ENCODE data around the gene GCDH.
A peak's percentile ranks its signal among the peaks of the same experiment; 100 is the strongest.

Gene GCDH

DNA sequence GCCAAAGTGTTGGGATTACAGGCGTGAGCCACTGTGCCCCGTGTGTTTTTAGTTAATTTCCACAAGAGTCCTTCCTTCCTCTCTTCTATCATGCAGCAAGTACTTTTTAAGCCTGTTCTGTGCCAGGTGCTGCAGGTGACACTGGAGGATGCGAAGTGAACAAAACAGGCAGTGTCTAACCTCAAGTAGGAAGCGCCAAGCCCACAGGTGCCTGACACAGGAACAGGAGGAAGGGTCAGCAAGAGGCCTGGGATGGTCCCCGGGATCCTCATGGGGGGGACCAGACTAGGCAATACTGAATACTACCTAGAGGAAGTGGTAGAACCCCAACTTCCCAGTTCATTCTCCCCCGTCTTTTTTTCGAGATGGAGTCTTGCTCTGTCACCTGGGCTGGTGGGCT is 45.6 kb downstream of the GCDH start:
- in situ Hi-C loops (cut with MboI; ENCODE audit: low pct_unique_long_range_greater_than_20kb, low sequenced_read_pairs), result no loop called here
- peak; percentile 58 for DNase-seq

DNA sequence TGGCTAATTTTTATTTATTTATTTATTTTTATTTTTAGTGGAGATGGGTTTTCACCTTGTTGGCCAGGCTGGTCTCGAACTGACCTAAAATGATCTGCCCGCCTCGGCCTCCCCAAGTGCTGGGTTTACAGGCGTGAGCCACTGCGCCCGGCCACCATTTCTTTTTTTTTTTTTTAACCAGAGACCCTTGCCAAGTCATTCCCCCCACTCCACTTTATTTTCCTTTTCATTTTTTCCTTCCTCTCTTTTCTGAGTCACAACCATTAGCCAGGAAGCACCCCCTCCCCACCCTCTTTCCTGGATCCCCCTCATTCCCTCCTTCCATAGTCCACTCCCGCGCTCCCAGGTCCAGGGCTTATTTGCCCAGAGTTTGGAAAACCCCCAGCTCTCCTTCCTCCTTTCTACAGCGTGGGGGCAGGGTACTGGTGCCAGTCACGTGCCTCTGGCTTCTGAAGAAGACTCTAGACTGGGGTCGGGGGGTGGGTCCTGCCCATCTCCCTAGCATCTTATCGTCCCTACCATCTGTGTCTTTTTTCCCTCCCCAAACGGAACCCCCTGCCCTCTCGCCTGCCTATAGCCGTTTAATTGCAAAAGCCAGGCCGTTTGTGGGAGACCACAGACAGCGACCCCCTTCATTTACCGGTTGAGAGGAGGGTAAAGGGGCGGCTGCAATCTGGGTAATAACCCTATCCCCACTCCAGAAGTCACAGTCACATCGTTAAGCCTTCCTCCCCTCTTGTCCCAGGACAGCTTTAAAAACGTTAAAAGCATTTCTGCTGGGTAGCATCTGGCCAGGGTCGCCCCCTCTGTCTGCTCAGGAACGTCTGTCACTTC is 46.4 kb downstream of the GCDH start:
- in situ Hi-C loops (cut with MboI; ENCODE audit: low pct_unique_long_range_greater_than_20kb, low sequenced_read_pairs), result no loop called here
- peak; percentile 100 for DNase-seq

DNA sequence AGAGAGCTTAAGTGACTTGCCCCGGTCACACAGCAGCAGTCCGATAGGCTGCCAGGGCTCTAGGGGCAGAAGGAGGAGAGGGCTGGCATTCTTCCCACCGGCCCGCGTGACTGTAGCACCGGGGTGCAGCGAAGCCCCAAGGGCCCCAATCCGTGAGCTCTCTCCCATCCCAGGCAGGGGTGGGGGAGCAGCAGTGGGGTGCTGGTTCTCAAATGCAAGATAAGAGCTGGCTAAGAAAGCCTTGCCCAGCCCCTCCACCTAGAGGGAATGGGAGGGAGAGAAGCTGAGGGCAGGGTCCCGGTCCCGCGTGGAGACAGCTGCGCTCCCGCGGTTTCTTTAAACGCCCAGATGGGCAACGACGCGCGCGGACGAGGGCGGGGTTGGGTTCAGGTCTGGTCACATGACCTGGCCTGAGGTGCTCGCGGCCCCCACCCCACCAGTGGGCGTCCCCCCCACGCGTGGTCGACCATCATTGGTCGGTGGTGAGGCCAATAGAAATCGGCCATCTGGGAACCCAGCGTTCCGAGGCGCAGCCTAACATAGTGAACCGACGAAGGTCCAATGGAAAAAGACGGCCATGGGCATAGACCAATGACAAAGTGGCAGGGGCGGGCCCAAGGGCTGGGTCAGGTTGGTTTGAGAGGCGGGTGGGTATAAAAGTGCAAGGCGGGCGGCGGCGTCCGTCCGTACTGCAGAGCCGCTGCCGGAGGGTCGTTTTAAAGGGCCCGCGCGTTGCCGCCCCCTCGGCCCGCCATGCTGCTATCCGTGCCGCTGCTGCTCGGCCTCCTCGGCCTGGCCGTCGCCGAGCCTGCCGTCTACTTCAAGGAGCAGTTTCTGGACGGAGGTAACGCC is 47.2 kb downstream of the GCDH start, which contains the start of gene CALR:
TSS of gene CALR (plus strand) at position 683 of the 852 bp plus-strand sequence. CDS start at position 754, 71 bp downstream.
- in situ Hi-C loops (cut with MboI; ENCODE audit: low pct_unique_long_range_greater_than_20kb, low sequenced_read_pairs), result no loop called here
- peak; percentile 99 for DNase-seq

DNA sequence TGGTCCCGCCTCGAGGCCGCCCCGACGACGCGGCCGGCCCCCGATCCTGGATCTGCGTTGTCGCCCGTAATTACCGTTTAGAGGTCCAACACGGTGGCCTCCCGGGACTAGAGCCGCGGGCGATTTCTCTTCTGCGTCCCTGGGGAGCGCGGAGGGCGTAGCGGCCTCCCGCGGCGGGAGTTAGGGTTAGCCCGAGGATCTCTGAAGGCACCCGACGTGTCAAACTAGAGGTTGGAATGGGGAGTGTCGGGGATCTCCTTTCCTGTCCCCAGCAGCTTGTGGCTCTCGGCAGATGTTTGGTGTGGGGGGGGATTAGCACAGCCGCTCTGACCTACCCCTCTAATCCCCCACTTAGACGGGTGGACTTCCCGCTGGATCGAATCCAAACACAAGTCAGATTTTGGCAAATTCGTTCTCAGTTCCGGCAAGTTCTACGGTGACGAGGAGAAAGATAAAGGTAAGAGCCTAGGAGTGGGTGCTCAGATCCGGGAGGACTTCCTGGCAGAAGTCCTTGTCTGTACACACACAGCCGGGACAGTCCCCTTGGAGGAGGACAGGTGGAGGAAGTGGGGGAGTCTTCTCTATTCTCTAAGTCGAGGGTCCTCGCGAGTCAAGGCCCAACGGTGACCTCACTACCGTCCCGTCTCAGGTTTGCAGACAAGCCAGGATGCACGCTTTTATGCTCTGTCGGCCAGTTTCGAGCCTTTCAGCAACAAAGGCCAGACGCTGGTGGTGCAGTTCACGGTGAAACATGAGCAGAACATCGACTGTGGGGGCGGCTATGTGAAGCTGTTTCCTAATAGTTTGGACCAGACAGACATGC is 48.0 kb downstream of the GCDH start:
- DNase-seq, result no peak
- in situ Hi-C loops (cut with MboI; ENCODE audit: low pct_unique_long_range_greater_than_20kb, low sequenced_read_pairs), result no loop called here

DNA sequence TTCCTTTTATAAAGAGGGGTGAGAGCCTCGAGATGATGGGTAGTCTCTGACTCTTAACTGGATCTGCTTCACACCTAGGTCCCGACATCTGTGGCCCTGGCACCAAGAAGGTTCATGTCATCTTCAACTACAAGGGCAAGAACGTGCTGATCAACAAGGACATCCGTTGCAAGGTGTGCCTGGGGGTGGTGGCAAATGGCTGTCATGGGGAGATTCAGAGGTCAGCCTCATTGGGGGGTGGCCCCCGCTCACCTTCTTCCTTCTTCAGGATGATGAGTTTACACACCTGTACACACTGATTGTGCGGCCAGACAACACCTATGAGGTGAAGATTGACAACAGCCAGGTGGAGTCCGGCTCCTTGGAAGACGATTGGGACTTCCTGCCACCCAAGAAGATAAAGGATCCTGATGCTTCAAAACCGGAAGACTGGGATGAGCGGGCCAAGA is 49.0 kb downstream of the GCDH start:
- in situ Hi-C loops (cut with MboI; ENCODE audit: low pct_unique_long_range_greater_than_20kb, low sequenced_read_pairs), result no loop called here
- DNase-seq, result no peak

DNA sequence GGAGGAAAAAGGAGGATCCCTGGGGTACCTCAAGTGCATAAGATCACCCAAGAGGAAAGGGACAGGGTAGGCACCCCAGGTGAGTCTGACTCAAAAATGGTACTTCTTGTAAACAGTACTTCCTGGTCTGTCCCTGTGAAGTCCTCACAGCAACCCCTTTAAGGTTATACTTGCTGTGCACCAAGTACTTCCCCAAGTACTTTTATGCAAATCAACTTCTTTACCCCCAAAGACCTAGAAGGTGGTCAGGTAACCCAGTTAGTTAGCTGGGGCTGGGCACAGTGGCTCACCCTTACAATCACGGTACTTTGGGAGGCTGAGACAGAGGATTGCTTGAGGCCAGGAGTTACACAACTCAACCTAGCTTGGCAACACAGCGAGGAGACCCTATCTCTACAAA is 49.9 kb downstream of the GCDH start:
- no peak for DNase-seq
- in situ Hi-C loops (cut with MboI; ENCODE audit: low pct_unique_long_range_greater_than_20kb, low sequenced_read_pairs), result no loop called here

DNA sequence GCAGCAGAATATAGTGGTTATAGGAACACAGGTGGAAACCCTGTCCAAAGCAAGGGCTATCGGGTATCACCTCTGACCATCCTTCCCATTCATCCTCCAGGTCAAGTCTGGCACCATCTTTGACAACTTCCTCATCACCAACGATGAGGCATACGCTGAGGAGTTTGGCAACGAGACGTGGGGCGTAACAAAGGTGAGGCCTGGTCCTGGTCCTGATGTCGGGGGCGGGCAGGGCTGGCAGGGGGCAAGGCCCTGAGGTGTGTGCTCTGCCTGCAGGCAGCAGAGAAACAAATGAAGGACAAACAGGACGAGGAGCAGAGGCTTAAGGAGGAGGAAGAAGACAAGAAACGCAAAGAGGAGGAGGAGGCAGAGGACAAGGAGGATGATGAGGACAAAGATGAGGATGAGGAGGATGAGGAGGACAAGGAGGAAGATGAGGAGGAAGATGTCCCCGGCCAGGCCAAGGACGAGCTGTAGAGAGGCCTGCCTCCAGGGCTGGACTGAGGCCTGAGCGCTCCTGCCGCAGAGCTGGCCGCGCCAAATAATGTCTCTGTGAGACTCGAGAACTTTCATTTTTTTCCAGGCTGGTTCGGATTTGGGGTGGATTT is 52.6 kb downstream of the GCDH start:
- DNase-seq, result no peak
- in situ Hi-C loops (cut with MboI; ENCODE audit: low pct_unique_long_range_greater_than_20kb, low sequenced_read_pairs), result no loop called here

DNA sequence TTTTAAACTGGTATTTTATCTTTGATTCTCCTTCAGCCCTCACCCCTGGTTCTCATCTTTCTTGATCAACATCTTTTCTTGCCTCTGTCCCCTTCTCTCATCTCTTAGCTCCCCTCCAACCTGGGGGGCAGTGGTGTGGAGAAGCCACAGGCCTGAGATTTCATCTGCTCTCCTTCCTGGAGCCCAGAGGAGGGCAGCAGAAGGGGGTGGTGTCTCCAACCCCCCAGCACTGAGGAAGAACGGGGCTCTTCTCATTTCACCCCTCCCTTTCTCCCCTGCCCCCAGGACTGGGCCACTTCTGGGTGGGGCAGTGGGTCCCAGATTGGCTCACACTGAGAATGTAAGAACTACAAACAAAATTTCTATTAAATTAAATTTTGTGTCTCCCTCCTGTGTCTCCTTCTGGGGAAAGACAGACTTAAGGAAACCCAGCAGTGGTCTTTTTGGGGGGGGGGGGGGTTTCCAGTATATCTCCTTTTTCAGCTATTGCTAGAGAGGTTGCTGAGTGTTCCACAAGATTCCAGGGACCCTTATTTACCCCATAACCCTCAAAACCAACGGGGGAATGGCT is 53.2 kb downstream of the GCDH start:
- in situ Hi-C loops (cut with MboI; ENCODE audit: low pct_unique_long_range_greater_than_20kb, low sequenced_read_pairs), result no loop called here
- DNase-seq, result no peak

DNA sequence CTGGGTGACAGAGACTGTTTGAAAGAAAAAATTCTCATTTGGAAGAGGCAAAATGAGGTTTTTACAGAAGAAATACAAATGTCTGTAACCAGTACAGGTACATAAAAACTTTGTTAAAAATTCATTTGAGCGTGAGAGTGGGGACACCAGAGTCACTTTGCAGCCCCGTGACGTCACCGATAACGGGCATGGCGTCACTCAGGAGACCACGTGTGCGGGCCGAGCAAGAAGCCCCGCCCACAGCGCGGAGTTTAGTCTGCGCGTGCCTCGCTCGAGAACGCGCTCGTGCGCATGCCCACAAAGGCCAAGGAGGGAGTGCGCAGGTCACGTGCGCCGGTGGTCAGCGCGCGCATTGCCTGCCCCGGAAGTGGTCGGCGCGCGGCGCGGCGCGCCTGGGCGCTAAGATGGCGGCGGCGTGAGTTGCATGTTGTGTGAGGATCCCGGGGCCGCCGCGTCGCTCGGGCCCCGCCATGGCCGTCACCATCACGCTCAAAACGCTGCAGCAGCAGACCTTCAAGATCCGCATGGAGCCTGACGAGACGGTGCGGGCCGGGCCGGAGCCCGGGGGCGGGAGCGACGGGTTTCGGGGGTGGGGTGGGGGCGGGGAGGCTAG is 54.6 kb downstream of the GCDH start, which contains the start of gene RAD23A:
TSS of gene RAD23A (plus strand) at position 384 of the 613 bp plus-strand sequence. CDS start at position 471, 87 bp downstream.
- peak; percentile 98 for DNase-seq
- in situ Hi-C loops (cut with MboI; ENCODE audit: low pct_unique_long_range_greater_than_20kb, low sequenced_read_pairs), result no loop called here

DNA sequence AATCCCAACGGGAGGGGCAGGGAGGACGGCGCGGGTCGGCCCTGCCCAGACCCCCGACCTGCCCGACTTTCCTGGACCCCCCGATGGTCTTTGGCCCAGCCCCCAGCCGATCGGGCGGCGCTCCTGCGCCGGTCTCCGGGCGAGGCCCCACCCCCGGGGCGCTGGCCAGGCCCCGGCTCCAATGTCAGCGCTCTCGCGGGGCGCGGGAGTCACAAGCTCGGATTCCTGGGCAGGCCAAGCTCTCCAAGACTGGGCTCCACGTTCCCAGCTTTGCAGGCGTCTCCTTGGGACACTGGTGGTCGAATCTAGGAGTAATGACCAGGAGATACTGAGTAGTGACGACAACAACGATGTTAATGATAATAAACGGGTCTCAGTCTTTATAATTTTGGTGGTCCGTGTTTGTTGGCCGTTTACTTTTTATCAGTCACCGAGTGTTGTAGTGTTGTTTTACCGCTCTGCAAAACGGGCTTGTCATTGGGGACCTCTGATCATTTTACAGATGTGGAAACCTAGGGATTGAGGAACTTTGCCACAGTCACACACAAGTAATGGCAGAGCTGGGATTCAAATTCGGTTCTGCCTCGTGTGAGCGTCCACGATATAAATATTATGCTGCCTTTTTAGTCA is 55.2 kb downstream of the GCDH start:
- peak; percentile 58 for DNase-seq

DNA sequence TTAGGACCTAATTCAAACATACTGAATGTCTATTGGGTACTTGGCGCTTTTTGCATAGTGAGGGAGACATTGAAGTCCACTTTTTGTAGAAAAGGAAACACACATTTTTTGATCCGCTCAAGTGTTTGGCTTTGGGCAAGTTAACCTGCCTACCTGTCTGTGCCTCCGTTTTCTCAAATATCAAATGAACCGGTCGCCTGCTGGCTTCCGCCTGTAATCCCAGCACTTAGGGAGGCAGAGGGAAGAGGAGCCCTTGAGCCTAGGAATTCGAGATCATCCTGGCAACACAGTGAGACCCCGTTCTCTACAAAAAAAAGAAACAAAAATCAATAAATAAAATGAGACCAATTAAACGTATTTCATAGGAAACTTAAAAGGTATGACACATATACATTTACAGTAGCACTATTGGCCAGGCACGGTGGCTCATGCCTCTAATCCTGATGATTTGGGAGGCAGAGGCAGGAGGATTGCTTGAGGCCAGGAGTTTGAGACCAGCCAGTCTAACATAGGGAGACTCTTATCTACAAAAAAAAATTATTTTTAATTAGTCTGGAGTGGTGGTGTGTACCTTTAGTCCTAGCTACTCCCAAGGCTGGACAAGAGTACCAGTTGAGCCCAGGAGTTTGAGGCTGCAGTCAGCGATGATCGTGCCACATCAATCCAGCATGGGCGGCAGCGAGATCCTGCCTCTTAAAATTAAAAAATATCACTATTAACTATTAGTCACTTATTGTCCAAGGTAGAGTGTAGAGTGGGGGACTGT is 56.0 kb downstream of the GCDH start:
- in situ Hi-C loops (cut with MboI; ENCODE audit: low pct_unique_long_range_greater_than_20kb, low sequenced_read_pairs), result no loop called here
- DNase-seq, result no peak

More for the DNA sequence above, 55.2 kb downstream of the GCDH start:
- in situ Hi-C loops (cut with MboI; ENCODE audit: low pct_unique_long_range_greater_than_20kb, low sequenced_read_pairs), result no loop called here

DNA sequence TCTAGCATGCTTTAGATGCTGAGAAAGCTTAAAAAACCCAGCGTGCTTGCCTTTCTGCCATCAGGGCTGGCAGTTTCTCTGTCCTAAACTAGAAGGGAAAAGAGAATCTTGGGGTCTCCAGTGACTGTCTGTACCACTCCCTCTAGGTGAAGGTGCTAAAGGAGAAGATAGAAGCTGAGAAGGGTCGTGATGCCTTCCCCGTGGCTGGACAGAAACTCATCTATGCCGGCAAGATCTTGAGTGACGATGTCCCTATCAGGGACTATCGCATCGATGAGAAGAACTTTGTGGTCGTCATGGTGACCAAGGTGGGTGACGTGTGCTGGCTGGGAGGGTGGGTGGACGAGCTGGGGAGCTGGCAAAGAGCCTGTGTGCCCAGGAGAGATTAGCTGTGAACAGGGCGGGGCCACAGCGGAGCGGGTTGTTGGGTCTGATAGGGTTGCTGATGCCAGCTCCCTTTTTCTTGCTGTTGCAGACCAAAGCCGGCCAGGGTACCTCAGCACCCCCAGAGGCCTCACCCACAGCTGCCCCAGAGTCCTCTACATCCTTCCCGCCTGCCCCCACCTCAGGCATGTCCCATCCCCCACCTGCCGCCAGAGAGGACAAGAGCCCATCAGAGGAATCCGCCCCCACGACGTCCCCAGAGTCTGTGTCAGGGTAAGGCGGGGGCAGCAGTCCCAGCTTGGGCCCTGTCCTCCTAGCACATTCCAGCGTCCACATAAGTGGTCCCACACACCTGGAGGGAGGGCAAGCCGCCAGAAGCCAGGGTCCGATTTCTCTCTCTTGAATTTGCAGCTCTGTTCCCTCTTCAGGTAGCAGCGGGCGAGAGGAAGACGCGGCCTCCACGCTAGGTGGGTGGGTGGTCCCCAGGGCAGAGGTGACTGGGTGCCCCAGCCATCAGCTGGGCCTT is 57.0 kb downstream of the GCDH start:
- no peak for DNase-seq
- in situ Hi-C loops (cut with MboI; ENCODE audit: low pct_unique_long_range_greater_than_20kb, low sequenced_read_pairs), result no loop called here

DNA sequence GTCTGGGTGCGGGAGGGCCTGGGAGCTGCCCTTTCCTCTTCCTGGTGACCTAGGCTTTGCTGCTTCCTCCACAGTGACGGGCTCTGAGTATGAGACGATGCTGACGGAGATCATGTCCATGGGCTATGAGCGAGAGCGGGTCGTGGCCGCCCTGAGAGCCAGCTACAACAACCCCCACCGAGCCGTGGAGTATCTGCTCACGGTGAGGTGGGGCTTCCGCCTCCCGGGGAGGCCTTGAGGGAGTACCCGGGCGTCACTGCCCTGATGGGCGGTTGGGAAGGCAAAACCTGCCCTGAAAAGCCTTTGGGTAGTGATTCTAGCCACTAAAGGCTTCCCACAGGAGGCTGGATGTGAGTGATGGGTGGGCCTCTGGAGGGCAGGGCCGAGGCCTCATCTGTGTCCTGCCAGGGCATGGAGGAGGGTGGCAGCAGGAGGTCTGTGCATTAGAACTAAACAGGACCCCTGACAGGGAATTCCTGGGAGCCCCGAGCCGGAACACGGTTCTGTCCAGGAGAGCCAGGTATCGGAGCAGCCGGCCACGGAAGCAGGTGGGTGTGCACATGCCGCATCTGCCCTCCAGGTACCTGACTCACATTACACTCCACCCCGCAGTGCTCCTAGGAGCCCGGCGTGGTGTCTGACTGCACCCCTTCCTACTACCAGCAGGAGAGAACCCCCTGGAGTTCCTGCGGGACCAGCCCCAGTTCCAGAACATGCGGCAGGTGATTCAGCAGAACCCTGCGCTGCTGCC is 57.8 kb downstream of the GCDH start:
- in situ Hi-C loops (cut with MboI; ENCODE audit: low pct_unique_long_range_greater_than_20kb, low sequenced_read_pairs), result no loop called here
- no peak for DNase-seq

Data from KBM-7 (cell line).